HL-60 (cell line): ENCODE results near the gene KRT75.

Source experiments
- DNase-seq, 2 experiments: peaks; one replicate each; pipeline ENCODE4 v3.0.0-alpha.2; 2010 to 2020; ENCODE audit warnings: low read depth in 1 of 2, low spot score in 1 of 2
- H3K27ac ChIP-seq: fragments of 250-450 bp; sonication (Bioruptor Pico); replicated peaks from 2 replicates; pipeline ENCODE4 v1.5.1; 2020; ENCODE audit warnings: mild to moderate bottlenecking, moderate library complexity
- H3K27me3 ChIP-seq: fragments of 250-450 bp; sonication (Bioruptor Pico); 2 replicates; pipeline ENCODE4 v1.5.1; 2021; ENCODE audit warnings: mild to moderate bottlenecking, moderate library complexity; ENCODE audit not compliant: insufficient read depth, poor library complexity, severe bottlenecking
- H3K4me3 ChIP-seq: replicated peaks from 2 replicates; pipeline ENCODE4 v1.5.1; 2011; ENCODE audit warnings: mild to moderate bottlenecking, control low read depth, low read length; ENCODE audit not compliant: insufficient read depth
- GABPA ChIP-seq: IDR thresholded peaks from 2 replicates; pipeline ENCODE4 v1.6.1; 2012; ENCODE audit warnings: low read depth
- POLR2AphosphoS5 ChIP-seq: IDR thresholded peaks from 2 replicates; pipeline ENCODE4 v1.6.1; 2012; ENCODE audit warnings: low read depth
- REST ChIP-seq: IDR thresholded peaks from 2 replicates; pipeline ENCODE4 v1.6.1; 2012; ENCODE audit warnings: low read depth; ENCODE audit not compliant: insufficient replicate concordance
- SPI1 ChIP-seq: IDR thresholded peaks from 2 replicates; pipeline ENCODE4 v1.6.1; 2012; ENCODE audit warnings: low read depth, mild to moderate bottlenecking, borderline replicate concordance
- TF ChIP-seq, protein P1 (sequence below): IDR thresholded peaks from one replicate; pipeline ENCODE4 v1.5.1; 2011; ENCODE audit warnings: low read length, control low read depth, inconsistent platforms; ENCODE audit not compliant: insufficient read depth

KRT75 gene

DNA sequence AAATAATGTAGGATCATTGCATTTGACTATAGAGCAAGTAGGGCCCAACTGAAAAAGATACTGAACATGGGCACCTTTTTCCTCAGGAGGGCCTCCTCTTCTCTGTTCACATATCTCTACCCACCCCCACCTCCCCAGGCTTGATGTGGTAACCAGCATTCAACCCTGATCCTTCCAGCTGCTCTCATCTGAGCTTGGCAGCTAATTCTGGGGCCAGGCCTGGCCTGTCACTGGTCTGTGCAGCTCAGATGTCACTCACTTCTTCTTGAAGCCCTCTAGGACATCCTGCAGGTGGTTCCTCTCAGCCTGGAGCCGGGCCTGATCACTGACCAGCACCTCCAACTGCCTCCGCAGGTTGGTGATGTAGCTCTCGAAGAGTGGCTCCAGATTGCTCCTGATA, 50.8 kb downstream of the KRT75 start:
- H3K4me3 ChIP-seq = no peak overlapping the region
- TF ChIP-seq, protein P1, sequence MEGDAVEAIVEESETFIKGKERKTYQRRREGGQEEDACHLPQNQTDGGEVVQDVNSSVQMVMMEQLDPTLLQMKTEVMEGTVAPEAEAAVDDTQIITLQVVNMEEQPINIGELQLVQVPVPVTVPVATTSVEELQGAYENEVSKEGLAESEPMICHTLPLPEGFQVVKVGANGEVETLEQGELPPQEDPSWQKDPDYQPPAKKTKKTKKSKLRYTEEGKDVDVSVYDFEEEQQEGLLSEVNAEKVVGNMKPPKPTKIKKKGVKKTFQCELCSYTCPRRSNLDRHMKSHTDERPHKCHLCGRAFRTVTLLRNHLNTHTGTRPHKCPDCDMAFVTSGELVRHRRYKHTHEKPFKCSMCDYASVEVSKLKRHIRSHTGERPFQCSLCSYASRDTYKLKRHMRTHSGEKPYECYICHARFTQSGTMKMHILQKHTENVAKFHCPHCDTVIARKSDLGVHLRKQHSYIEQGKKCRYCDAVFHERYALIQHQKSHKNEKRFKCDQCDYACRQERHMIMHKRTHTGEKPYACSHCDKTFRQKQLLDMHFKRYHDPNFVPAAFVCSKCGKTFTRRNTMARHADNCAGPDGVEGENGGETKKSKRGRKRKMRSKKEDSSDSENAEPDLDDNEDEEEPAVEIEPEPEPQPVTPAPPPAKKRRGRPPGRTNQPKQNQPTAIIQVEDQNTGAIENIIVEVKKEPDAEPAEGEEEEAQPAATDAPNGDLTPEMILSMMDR = no peak
- TF ChIP-seq GABPA (no peak), REST (no peak), POLR2AphosphoS5 (no peak), SPI1 (no peak)
- no peak overlapping the region for H3K27ac ChIP-seq
- DNase-seq = no peak
- H3K27me3 ChIP-seq = peaks cover 4% of the 10 kb centered on the region

GRCh38 chr12:52382854-52383253, 51.3 kb downstream of the KRT75 start:
- Histone ChIP-seq H3K27ac (no peak overlapping the region), H3K4me3 (no peak overlapping the region), H3K27me3 (peaks cover 4% of the 10 kb centered on the region)
- DNase-seq = no peak
- TF ChIP-seq POLR2AphosphoS5 (no peak), REST (no peak), SPI1 (no peak), GABPA (no peak)
- TF ChIP-seq, protein P1 = no peak

DNA sequence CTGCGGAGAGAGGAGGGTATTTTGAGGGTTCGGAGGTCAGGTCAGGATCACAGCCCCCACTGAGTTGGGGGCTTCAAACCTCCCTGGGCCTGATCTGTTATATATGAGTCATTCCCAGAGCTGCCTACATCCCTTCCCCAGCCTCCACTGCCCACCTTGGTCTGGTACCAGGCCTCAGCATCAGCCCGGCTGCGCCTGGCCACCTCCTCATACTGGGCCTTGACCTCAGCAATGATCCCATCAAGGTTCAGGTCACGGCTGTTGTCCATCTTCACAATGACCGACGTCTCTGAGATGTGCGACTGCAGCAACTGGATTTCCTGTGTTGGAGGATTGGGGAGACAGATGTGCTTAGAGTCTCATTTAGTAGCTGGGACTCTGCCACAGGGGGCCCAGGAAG, 53.0 kb downstream of the KRT75 start:
- Histone ChIP-seq H3K27me3 (peaks cover 4% of the 10 kb centered on the region), H3K27ac (no peak overlapping the region), H3K4me3 (no peak overlapping the region)
- DNase-seq = no peak
- TF ChIP-seq, protein P1 = no peak
- no peak for TF ChIP-seq REST
- TF ChIP-seq GABPA = no peak
- no peak for TF ChIP-seq POLR2AphosphoS5
- no peak for TF ChIP-seq SPI1
